Breast epithelium (tissue), 3 donors: ENCODE measurements around the gene CFAP20DC.

Source experiments
- CTCF ChIP-seq, 3 donors: fragments of 450-650 bp; IDR thresholded peaks; one replicate each; pipeline ENCODE4 v1.5.1; 2016 to 2017; ENCODE audit warnings: antibody characterized with exemption in 3 of 3, mild to moderate bottlenecking in 3 of 3, moderate library complexity in 3 of 3
- POLR2A ChIP-seq: fragments of 450-650 bp; IDR thresholded peaks from one replicate; pipeline ENCODE4 v1.6.1; 2016; ENCODE audit warnings: antibody characterized with exemption, mild to moderate bottlenecking, moderate library complexity

GRCh38 chr3:59081071-59081470 is 31.2 kb upstream of the CFAP20DC start:
- TF ChIP-seq CTCF (IDR thresholded peaks at IDR 0.05) (no peak), POLR2A (no peak)
